B cell (primary cell): ENCODE measurements around the gene PRUNE2. TPM values are rescaled to one million over a fixed set of nuclear protein-coding genes. Genes with fewer than 3 reads are reported as not detected.

Experiments
- ATAC-seq: fragments of 200-7000 bp; cut with Tn5 transposase; one replicate; pipeline ENCODE4 v1.10.0; 2021; ENCODE audit warnings: low read depth, mild to moderate bottlenecking, moderate number of reproducible peaks, moderate library complexity
- CTCF ChIA-PET: fragments of 350-600 bp; sonication (Branson Sonifier 250); formaldehyde crosslinking; loops from one replicate; lab custom pipeline; 2021; ENCODE audit warnings: antibody characterized with exemption, inconsistent platforms; lab: Charles Lee
- POLR2A ChIA-PET: fragments of 350-600 bp; sonication (Branson Sonifier 250); formaldehyde crosslinking; loops from one replicate; lab custom pipeline; 2021; ENCODE audit warnings: antibody characterized with exemption; lab: Charles Lee
- DNase-seq: peaks from one replicate; pipeline ENCODE4 v3.0.0; 2013
- H2AFZ ChIP-seq: 2 replicates; pipeline ENCODE4 v1.6.1; 2012; ENCODE audit warnings: mild to moderate bottlenecking, low read depth, low read length; ENCODE audit not compliant: insufficient read depth, poor library complexity, severe bottlenecking
- H3K27ac ChIP-seq, 2 donors: 1 replicate in 1 of 2; 2 replicates in 1 of 2; pipeline ENCODE4 v1.5.1; 2012 to 2013; ENCODE audit warnings: low read length in 2 of 2, mild to moderate bottlenecking in 2 of 2, moderate library complexity in 1 of 2
- H3K27me3 ChIP-seq, 4 experiments: fragments of 200-600 bp in 1 of 4; sonication (generic) in 1 of 4; replicated peaks in 1 of 4; 1 replicate in 2 of 4; 2 replicates in 2 of 4; pipeline versions ENCODE4 v1.6.1 to v1.7.0; 2013 to 2016; ENCODE audit warnings: low read length in 3 of 4, mild to moderate bottlenecking in 2 of 4, mixed read lengths in 1 of 4, moderate library complexity in 1 of 4; ENCODE audit not compliant: insufficient read depth in 4 of 4, control insufficient read depth in 3 of 4; ENCODE audit errors: control extremely low read depth in 1 of 4
- H3K36me3 ChIP-seq, 2 experiments: replicated peaks in 1 of 2; 1 replicate in 1 of 2; 2 replicates in 1 of 2; pipeline versions ENCODE4 v1.6.1 to v1.7.1; 2013; ENCODE audit warnings: low read length in 1 of 2; ENCODE audit not compliant: insufficient read depth in 2 of 2, control insufficient read depth in 1 of 2; ENCODE audit errors: control extremely low read depth in 1 of 2, extremely low read depth in 1 of 2
- H3K4me1 ChIP-seq, 2 donors: fragments of 200-600 bp in 1 of 2; sonication (generic) in 1 of 2; 1 replicate in 1 of 2; 2 replicates in 1 of 2; pipeline versions ENCODE4 v1.5.1 to v1.6.1; 2013 to 2017; ENCODE audit warnings: low read length in 2 of 2; ENCODE audit not compliant: control insufficient read depth in 2 of 2, insufficient read depth in 2 of 2
- H3K4me2 ChIP-seq: replicated peaks from 2 replicates; pipeline ENCODE3; 2012; ENCODE audit warnings: mild to moderate bottlenecking, low read depth, low read length; ENCODE audit not compliant: poor library complexity, severe bottlenecking
- H3K4me3 ChIP-seq, 5 experiments: fragments of 200-600 bp in 1 of 5; sonication (generic) in 1 of 5; 1 replicate in 3 of 5; 2 replicates in 2 of 5; pipeline versions ENCODE4 v1.5.1 to v1.7.0; 2011 to 2016; ENCODE audit warnings: low read length in 4 of 5, mild to moderate bottlenecking in 4 of 5, low read depth in 2 of 5, control low read depth in 1 of 5, moderate library complexity in 1 of 5; ENCODE audit not compliant: insufficient read depth in 1 of 5; ENCODE audit errors: control extremely low read depth in 1 of 5, extremely low read depth in 1 of 5
- H3K79me2 ChIP-seq: fragments of 200-600 bp; sonication (generic); one replicate; pipeline ENCODE4 v1.6.0; 2016; ENCODE audit warnings: low read length; ENCODE audit not compliant: control insufficient read depth, insufficient read depth
- H3K9ac ChIP-seq: fragments of 200-600 bp; sonication (generic); 2 replicates; pipeline ENCODE4 v1.6.1; 2017; ENCODE audit warnings: mild to moderate bottlenecking, low read length, moderate library complexity
- H3K9me3 ChIP-seq, 3 donors: one replicate each; pipeline versions ENCODE4 v1.6.1 to v1.7.1; 2013; ENCODE audit warnings: low read length in 2 of 3; ENCODE audit not compliant: control insufficient read depth in 2 of 3, insufficient read depth in 1 of 3; ENCODE audit errors: control extremely low read depth in 1 of 3
- H4K20me1 ChIP-seq: 2 replicates; pipeline ENCODE4 v1.6.0; 2012; ENCODE audit warnings: mild to moderate bottlenecking, low read length; ENCODE audit not compliant: insufficient read depth, control insufficient read depth, poor library complexity, severe bottlenecking
- H3K27ac Mint-ChIP-seq: one replicate; pipeline ENCODE4 v1.8.0; 2021; ENCODE audit warnings: mixed read lengths
- H3K27me3 Mint-ChIP-seq: one replicate; pipeline ENCODE4 v1.8.0; 2021; ENCODE audit warnings: mixed read lengths
- H3K4me1 Mint-ChIP-seq: one replicate; pipeline ENCODE4 v1.8.0; 2021; ENCODE audit warnings: mixed read lengths
- H3K4me3 Mint-ChIP-seq: one replicate; pipeline ENCODE4 v1.8.0; 2021; ENCODE audit warnings: mixed read lengths
- H3K9me3 Mint-ChIP-seq: one replicate; pipeline ENCODE4 v1.8.0; 2022; ENCODE audit warnings: mixed read lengths; ENCODE audit not compliant: insufficient read depth
- CTCF ChIP-seq: fragments of 200-600 bp; IDR thresholded peaks from one replicate; pipeline ENCODE4 v1.8.0; 2022; ENCODE audit warnings: antibody characterized with exemption, mild to moderate bottlenecking
- EZH2 ChIP-seq: IDR thresholded peaks from 2 replicates; pipeline ENCODE4 v1.6.1; 2012; ENCODE audit warnings: borderline replicate concordance, low read depth, mild to moderate bottlenecking, moderate library complexity, low read length; ENCODE audit not compliant: insufficient read depth, poor library complexity, severe bottlenecking
- WGBS: methylation state at CpG from one replicate; pipeline ENCODE4 v1.1.5; 2013; ENCODE audit warnings: missing lambda C conversion rate; ENCODE audit not compliant: insufficient coverage; 5-methylcytosine and 5-hydroxymethylcytosine counted together
- intact Hi-C: fragments of 100-400 bp; cut with micrococcal nuclease; formaldehyde crosslinking; loops from one replicate; pipeline ENCODE4 v1.10.0; 2022
- polyA plus RNA-seq: library from polyadenylated mRNA; depleted of rRNA; stranded (reverse); fragments of >200 nt; gene quantifications from 2 replicates; pipeline ENCODE4 v1.2.3, GENCODE V29; 2012
- total RNA-seq, 2 donors: library from RNA; stranded (reverse); fragments of 120-200 nt in 1 of 2; gene quantifications; 1 replicate in 1 of 2; 2 replicates in 1 of 2; pipeline versions ENCODE4 v1.2.3 to v1.2.4, GENCODE V29; 2013 to 2022

The PRUNE2 gene
- total and polyA plus RNA-seq, 2 donors (not counting 1 experiment from before 2014, with no cell fraction given), result 0.12 TPM; not detected in 1

GRCh38 chr9:76733096-76733495 is 172.8 kb downstream of the PRUNE2 start:
- TF ChIP-seq CTCF (no peak), EZH2 (no peak)
- H3K27ac Mint-ChIP-seq, result no peak overlapping the region
- no peaks in the 10 kb centered on the region for H3K9me3 Mint-ChIP-seq
- no peak overlapping the region for H3K4me3 Mint-ChIP-seq
- Histone ChIP-seq H3K9me3 (no peaks in the 10 kb centered on the region), H3K79me2 (no peaks in the 10 kb centered on the region), H3K4me1 (no peaks in the 10 kb centered on the region), H4K20me1 (no peaks in the 10 kb centered on the region), H3K4me2 (no peak overlapping the region), H3K4me3 (no peak overlapping the region), H3K27ac (no peak overlapping the region), H3K27me3 (no peaks in the 10 kb centered on the region), H3K9ac (no peak overlapping the region), H3K36me3 (no peaks in the 10 kb centered on the region), H2AFZ (no peak overlapping the region)
- ATAC-seq (no peak), DNase-seq (no peak)
- POLR2A ChIA-PET, result no interaction called here
- CTCF ChIA-PET, result no interaction called here
- H3K27me3 Mint-ChIP-seq, result peaks cover 9% of the 10 kb centered on the region
- no CpG with 5 or more reads among the region's 1 CpG for WGBS
- H3K4me1 Mint-ChIP-seq, result peaks cover 3% of the 10 kb centered on the region
- intact Hi-C loops, result no loop called here

- Histone ChIP-seq H3K27ac (no peak overlapping the region), H3K4me1 (no peaks in the 10 kb centered on the region), H3K79me2 (no peaks in the 10 kb centered on the region), H2AFZ (no peak overlapping the region), H3K9me3 (no peaks in the 10 kb centered on the region), H4K20me1 (no peaks in the 10 kb centered on the region), H3K4me3 (no peak overlapping the region), H3K4me2 (no peak overlapping the region), H3K9ac (no peak overlapping the region), H3K36me3 (no peaks in the 10 kb centered on the region), H3K27me3 (no peaks in the 10 kb centered on the region)
- ATAC-seq (no peak), DNase-seq (no peak)
- no peak overlapping the region for H3K27ac Mint-ChIP-seq
- WGBS, result no CpG with 5 or more reads among the region's 3 CpGs
- intact Hi-C loops, result no loop called here
- H3K27me3 Mint-ChIP-seq, result peaks cover 9% of the 10 kb centered on the region
- ChIA-PET CTCF (no interaction called here), POLR2A (no interaction called here)
- peaks cover 3% of the 10 kb centered on the region for H3K4me1 Mint-ChIP-seq
- H3K9me3 Mint-ChIP-seq, result no peaks in the 10 kb centered on the region
- no peak overlapping the region for H3K4me3 Mint-ChIP-seq
- no peak for TF ChIP-seq CTCF
Measured at GRCh38 chr9:76732341-76732958, 173.5 kb downstream of the PRUNE2 start.
